ENCODE data around the gene NPIPA8.
"Not testable (repeated sequence)": the region's sequence is repeated elsewhere in the genome, so short reads cannot be mapped to it uniquely, and the experiment has no call there.

The NPIPA8 gene

GRCh38 chr16:18280319-18280718 is 56.2 kb downstream of the NPIPA8 start:
- in situ Hi-C loops (cut with MboI; ENCODE audit: low sequenced_read_pairs) = not testable (repeated sequence)

DNA sequence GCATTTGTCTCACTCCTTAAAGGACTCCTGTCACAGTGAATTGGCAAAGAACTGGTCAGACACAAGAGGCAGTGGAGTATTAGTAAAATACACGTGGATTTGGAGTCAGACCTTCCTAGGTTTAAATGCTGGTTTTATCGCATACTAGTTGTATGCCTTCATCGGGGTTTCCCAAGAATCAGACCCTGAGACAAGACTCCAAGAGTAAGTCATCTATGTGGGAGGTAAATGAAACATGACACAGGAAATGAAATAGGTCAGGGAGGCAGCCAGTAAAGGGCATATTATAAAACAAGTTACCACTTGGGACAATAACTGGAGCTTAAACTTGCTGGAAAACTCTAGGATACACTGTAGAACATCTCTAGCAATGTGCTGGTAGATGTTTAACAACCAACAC is 59.8 kb downstream of the NPIPA8 start:
- in situ Hi-C loops (cut with MboI; ENCODE audit: low sequenced_read_pairs) = not testable (repeated sequence)

GRCh38 chr16:18270171-18270570 is 66.4 kb downstream of the NPIPA8 start:
- in situ Hi-C loops (cut with MboI; ENCODE audit: low sequenced_read_pairs) = not testable (repeated sequence)
